Right lobe of liver (tissue), 6 donors: ENCODE data around the gene SEMA3B. TPM values are rescaled to one million over a fixed set of nuclear protein-coding genes. Genes with fewer than 3 reads are reported as not detected.

ENCODE experiments used
- ATAC-seq, 4 donors: fragments of 200-7000 bp; cut with Tn5 transposase; one replicate each; pipeline ENCODE4 v1.9.1; 2020; ENCODE audit warnings: mild to moderate bottlenecking in 4 of 4, moderate library complexity in 4 of 4
- DNase-seq, 3 donors: peaks; one replicate each; pipeline ENCODE4 v3.0.0-alpha.2; 2020
- H3K27ac ChIP-seq, 3 donors: fragments of 200-600 bp; one replicate each; pipeline ENCODE4 v1.8.0; 2022
- H3K27me3 ChIP-seq, 2 donors: fragments of 200-600 bp; one replicate each; pipeline ENCODE4 v1.8.0; 2022
- H3K36me3 ChIP-seq, 4 donors: fragments of 200-600 bp; sonication (generic) in 1 of 4; one replicate each; pipeline versions ENCODE4 v1.5.1 to v1.8.0; 2017 to 2022; ENCODE audit warnings: control low read depth in 1 of 4
- H3K4me1 ChIP-seq, 4 donors: fragments of 200-600 bp; sonication (generic) in 1 of 4; one replicate each; pipeline versions ENCODE4 v1.5.1 to v1.8.0; 2017 to 2022; ENCODE audit warnings: control low read depth in 1 of 4
- H3K4me3 ChIP-seq, 3 donors: fragments of 200-600 bp; one replicate each; pipeline ENCODE4 v1.8.0; 2022
- H3K9me3 ChIP-seq, 4 donors: fragments of 200-600 bp; sonication (generic) in 1 of 4; one replicate each; pipeline versions ENCODE4 v1.5.1 to v1.8.0; 2017 to 2022; ENCODE audit warnings: control low read depth in 1 of 4
- POLR2A ChIP-seq: fragments of 450-650 bp; IDR thresholded peaks from one replicate; pipeline ENCODE4 v1.6.1; 2017; ENCODE audit warnings: antibody characterized with exemption, mild to moderate bottlenecking
- WGBS: methylation state at CpG from one replicate; pipeline ENCODE4 v1.1.6; 2018; ENCODE audit warnings: low coverage, low lambda C conversion rate; ENCODE audit not compliant: insufficient coverage; ENCODE audit errors: missing lambda C conversion rate; 5-methylcytosine and 5-hydroxymethylcytosine counted together
- intact Hi-C, 2 donors: fragments of 100-400 bp; cut with DNase I; formaldehyde crosslinking; loops; one replicate each; pipeline versions ENCODE4 v1.11.2 to v1.14.1; 2022
- total RNA-seq, 6 experiments: library from RNA; depleted of rRNA in 2 of 6; stranded (reverse); fragments of >200 nt in 2 of 6; fragmentation: NEBNext Ultra II Directional in 3 of 6; extraction: Animal tissue kit (Norgen Biotek cat#: 25700) in 3 of 6; gene quantifications; one replicate each; pipeline versions ENCODE4 v1.1.0 to v1.2.4, GENCODE V29; 2016 to 2023
- TF ChIP-seq, protein P1 (sequence below), 4 donors: fragments of 200-600 bp in 3 of 4; fragments of 450-650 bp in 1 of 4; IDR thresholded peaks; one replicate each; pipeline versions ENCODE4 v1.5.1 to v1.8.0; 2016 to 2022; ENCODE audit warnings: antibody characterized with exemption in 4 of 4, mild to moderate bottlenecking in 2 of 4
- donor health status: DM: no; HTN: yes; CAD: no.
- donor health status: DM: no; HTN: no; CAD: no.
- donor health status: DM: no; HTN: no; CAD: no.
- donor health status: DM: no; HTN: yes; CAD: no.
- donor health status: DM: no; HTN: yes; CAD: no.

SEMA3B gene
- total RNA-seq, 6 experiments from 2014 or later, result 1.7 to 4.5 (median 2.6) TPM

DNA sequence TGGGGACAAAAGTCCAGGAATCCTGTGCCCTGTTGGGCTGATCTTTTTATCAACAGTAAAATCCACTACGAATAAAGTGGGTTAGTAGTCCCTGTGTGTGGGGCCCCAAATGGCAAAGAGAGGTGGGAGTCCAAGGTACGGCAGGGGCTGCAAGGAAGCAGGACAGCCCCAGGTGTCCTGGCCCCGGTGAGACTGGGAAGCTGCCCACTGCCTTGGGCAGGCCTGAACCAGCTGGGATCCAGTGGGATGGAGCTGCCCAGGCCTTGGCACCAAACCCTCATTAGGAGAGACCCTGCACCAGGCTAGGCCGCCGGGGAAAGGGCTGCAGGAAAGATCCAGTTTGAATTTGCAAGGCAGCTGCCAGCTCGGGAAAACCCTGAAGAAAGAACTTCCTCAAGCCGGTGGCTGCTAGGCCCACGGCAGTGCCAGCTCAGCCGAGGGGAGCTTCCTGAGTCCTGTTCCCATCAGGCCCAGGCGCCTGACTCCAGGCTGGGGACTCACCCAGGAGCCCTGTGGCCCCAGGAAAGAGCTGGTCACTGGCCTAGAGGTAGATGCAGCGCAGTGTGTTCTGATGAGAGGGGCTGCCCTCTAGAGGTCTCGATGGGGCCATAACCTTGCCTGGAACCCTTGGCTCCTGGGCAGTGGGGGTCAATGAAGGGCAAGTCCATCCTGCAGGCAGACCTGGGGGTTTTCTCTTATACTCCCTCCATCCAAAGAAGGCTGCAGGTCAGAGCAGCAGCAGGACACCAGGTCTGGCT is 47.4 kb upstream of the SEMA3B start:
- Histone ChIP-seq H3K4me3 (no peak overlapping the region), H3K4me1 (peaks cover 0 to 41% (median 10%) of the 10 kb centered on the region in 4 donors), H3K36me3 (peaks cover 0 to 31% (median 6%) of the 10 kb centered on the region in 4 donors), H3K27me3 (no peaks in the 10 kb centered on the region), H3K27ac (peak overlapping the region; percentile 24 to 69 (median 56)), H3K9me3 (no peaks in the 10 kb centered on the region)
- peak; percentile 66 to 82 (median 79) for DNase-seq
- ATAC-seq, result peak; percentile 75 to 81 (median 76)
- 45% methylated on average over 2 of the region's 12 CpGs for whole genome bisulfite sequencing
- intact Hi-C loops, result no loop called here
- no peak for TF ChIP-seq POLR2A
- TF ChIP-seq, protein P1, sequence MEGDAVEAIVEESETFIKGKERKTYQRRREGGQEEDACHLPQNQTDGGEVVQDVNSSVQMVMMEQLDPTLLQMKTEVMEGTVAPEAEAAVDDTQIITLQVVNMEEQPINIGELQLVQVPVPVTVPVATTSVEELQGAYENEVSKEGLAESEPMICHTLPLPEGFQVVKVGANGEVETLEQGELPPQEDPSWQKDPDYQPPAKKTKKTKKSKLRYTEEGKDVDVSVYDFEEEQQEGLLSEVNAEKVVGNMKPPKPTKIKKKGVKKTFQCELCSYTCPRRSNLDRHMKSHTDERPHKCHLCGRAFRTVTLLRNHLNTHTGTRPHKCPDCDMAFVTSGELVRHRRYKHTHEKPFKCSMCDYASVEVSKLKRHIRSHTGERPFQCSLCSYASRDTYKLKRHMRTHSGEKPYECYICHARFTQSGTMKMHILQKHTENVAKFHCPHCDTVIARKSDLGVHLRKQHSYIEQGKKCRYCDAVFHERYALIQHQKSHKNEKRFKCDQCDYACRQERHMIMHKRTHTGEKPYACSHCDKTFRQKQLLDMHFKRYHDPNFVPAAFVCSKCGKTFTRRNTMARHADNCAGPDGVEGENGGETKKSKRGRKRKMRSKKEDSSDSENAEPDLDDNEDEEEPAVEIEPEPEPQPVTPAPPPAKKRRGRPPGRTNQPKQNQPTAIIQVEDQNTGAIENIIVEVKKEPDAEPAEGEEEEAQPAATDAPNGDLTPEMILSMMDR (IDR thresholded peaks at IDR 0.05), result peak; percentile 33 to 56 (median 45)

DNA sequence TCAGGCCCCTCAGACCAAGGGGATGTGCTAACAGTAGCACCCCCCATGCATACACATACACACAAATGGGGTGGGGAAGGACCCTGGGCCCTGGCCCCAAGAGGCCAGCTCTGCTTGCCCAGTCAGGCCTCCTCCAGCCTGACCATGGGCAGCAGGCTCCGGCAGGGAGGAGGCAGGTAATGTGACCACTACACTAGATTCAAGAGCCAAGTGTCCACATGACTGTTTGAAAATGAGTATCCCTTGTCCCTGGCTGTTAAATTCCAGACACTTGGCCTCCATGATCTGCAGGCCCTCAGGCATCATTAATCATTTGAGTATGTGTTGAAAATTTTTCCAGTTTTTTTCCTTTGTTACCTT is 46.8 kb upstream of the SEMA3B start:
- intact Hi-C loops, result no loop called here

DNA sequence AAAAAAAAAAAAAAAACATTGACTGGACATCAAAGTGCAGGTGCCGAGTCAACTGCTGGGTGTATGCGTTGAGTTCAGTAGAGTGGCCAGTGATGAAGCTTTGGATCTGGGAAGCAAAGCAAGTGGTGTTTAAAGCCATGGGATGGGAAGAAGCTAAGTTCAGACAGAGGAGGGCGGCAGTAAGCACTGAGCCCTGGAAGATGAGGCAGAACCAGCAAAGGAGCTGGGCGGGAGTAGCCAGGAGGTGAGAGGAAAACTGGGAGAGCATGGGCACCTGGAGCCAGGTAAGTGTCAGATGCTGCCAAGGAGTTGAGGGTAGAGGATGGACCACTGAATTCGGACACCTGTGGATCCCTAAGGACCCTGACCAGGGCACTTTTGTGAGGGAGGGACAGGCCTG is 44.3 kb upstream of the SEMA3B start:
- Histone ChIP-seq H3K27ac (no peak overlapping the region), H3K4me1 (peaks cover 0 to 40% (median 10%) of the 10 kb centered on the region in 4 donors), H3K27me3 (no peaks in the 10 kb centered on the region), H3K9me3 (no peaks in the 10 kb centered on the region), H3K36me3 (peaks cover 0 to 2% (median 0%) of the 10 kb centered on the region in 4 donors), H3K4me3 (no peak overlapping the region)
- intact Hi-C loops, result loop anchor here (2.0 to 5.0 kb wide), 4 partner anchors 32 to 48 kb away; partner anchors contain the start of genes GNAT1 (in 1 of the 2) and SEMA3B (in 1 of the 2)
- WGBS, result 55% methylated on average over 5 of the region's 5 CpGs
- no peak for TF ChIP-seq POLR2A
- TF ChIP-seq, protein P1 (IDR thresholded peaks at IDR 0.05), result no peak
- DNase-seq, result no peak
- no peak for ATAC-seq

More for the DNA sequence above, 46.8 kb upstream of the SEMA3B start:
- H3K27me3 ChIP-seq, result no peaks in the 10 kb centered on the region
- no peak overlapping the region for H3K4me3 ChIP-seq
- ATAC-seq, result peak in 2 of 4 donors; percentile 1 to 5
- no CpG with 5 or more reads among the region's 1 CpG for WGBS
- peak in 1 of 3 donors; percentile 55 for DNase-seq
- no peaks in the 10 kb centered on the region for H3K9me3 ChIP-seq
- peaks cover 0 to 46% (median 10%) of the 10 kb centered on the region in 4 donors for H3K4me1 ChIP-seq
- peak overlapping the region in 1 of 3 donors; percentile 69 for H3K27ac ChIP-seq
- H3K36me3 ChIP-seq, result peaks cover 0 to 26% (median 4%) of the 10 kb centered on the region in 4 donors
- TF ChIP-seq, protein P1 (IDR thresholded peaks at IDR 0.05), result no peak
- TF ChIP-seq POLR2A, result no peak

DNA sequence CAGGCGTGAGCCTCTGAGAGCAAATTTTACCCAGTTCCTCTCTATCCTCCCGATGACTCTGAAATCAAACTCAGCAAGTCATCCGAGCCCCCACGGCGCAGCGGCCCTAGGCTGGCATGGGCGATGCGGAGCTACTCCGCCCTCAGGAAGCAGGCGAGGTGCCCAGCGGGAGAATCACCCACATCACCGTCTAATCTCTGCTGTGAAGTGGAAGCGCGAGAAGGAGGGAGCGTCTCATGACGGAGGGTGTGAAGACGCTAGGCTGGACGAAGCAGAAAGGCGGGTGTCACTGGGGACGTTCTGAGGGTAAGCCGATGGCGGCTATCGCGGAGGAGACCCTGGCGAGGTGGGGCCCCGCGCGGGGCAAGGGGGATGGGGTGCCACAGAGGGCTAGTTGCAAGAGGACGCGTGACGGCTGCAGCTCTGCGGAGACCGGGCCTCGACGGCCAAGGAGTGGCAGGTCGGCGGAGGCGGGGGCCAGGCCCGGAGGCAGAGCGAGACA is 42.0 kb upstream of the SEMA3B start:
- TF ChIP-seq, protein P1 (IDR thresholded peaks at IDR 0.05), result no peak
- TF ChIP-seq POLR2A, result no peak
- H3K9me3 ChIP-seq, result no peaks in the 10 kb centered on the region
- DNase-seq, result no peak
- WGBS, result under 1% methylated on average over 27 of the region's 40 CpGs
- peak overlapping the region in 2 of 3 donors; percentile 19 to 62 for H3K27ac ChIP-seq
- peak overlapping the region; percentile 71 to 85 (median 72) for H3K4me3 ChIP-seq
- peaks cover 0 to 17% (median 0%) of the 10 kb centered on the region in 4 donors for H3K4me1 ChIP-seq
- H3K36me3 ChIP-seq, result no peaks in the 10 kb centered on the region
- peak; percentile 1 to 8 (median 6) for ATAC-seq
- H3K27me3 ChIP-seq, result no peaks in the 10 kb centered on the region
- intact Hi-C loops, result loop anchor here (5.0 kb wide), 3 partner anchors 35 to 45 kb away; partner anchors contain the start of genes GNAT1 (in 1 of the 2) and SEMA3B (in 1 of the 2)
